GM12878 (cell line): ENCODE results near the gene CAMK2B. TPM values are rescaled to one million over a fixed set of nuclear protein-coding genes. Genes with fewer than 3 reads are reported as not detected.

Experiments
- ATAC-seq: fragments of 200-7000 bp; cut with Tn5 transposase; 3 replicates; pipeline ENCODE4 v1.9.1; 2020; ENCODE audit warnings: mild to moderate bottlenecking, moderate library complexity
- BruUV-seq: library from RNA; stranded (reverse); fragments of 400-500 nt; replicated peaks from 2 replicates; lab custom pipeline; 2021; lab: Mats Ljungman, UMichigan
- CTCF ChIA-PET: fragments of 300-600 bp; sonication (Branson Sonifier 250); formaldehyde crosslinking; extraction: SDS; loops from one replicate; lab custom pipeline; 2021; ENCODE audit warnings: inconsistent platforms; lab: Yijun Ruan, JAX
- POLR2A ChIA-PET: fragments of 350-600 bp; formaldehyde crosslinking; extraction: SDS; loops from one replicate; lab custom pipeline; 2021; ENCODE audit warnings: inconsistent platforms; lab: Charles Lee
- RAD21 ChIA-PET: fragments of 300-600 bp; sonication (Branson Sonifier 250); formaldehyde crosslinking; loops from one replicate; lab custom pipeline; 2023; ENCODE audit warnings: antibody characterized with exemption; ENCODE audit not compliant: unreplicated experiment; lab: Charles Lee
- SMC1A ChIA-PET: fragments of 300-600 bp; sonication (Branson Sonifier 250); formaldehyde crosslinking; loops from one replicate; lab custom pipeline; 2023; ENCODE audit not compliant: unreplicated experiment, uncharacterized antibody; lab: Charles Lee
- DNase-seq: peaks from one replicate; pipeline ENCODE4 v3.0.0-alpha.2; 2011; ENCODE audit warnings: low read depth, low spot score
- FAIRE-seq: peaks from 3 replicates; lab custom pipeline; 2011; peaks lifted over from hg19 to GRCh38; lab: Jason Lieb, UNC
- H2AFZ ChIP-seq: 2 replicates; pipeline ENCODE4 v1.6.0; 2011; ENCODE audit warnings: low read depth, low read length, control low read depth; ENCODE audit not compliant: control insufficient read depth
- H3K27ac ChIP-seq: 2 replicates; pipeline ENCODE4 v1.5.1; 2011; ENCODE audit warnings: control low read depth; ENCODE audit not compliant: control insufficient read depth, insufficient read depth
- H3K27me3 ChIP-seq, 2 experiments: replicated peaks in 1 of 2; 2 replicates each; pipeline versions ENCODE4 v1.6.0 to v1.6.1; 2011; ENCODE audit warnings: low read length in 1 of 2; ENCODE audit not compliant: control insufficient read depth in 2 of 2, insufficient read depth in 2 of 2
- H3K36me3 ChIP-seq, 2 experiments: 2 replicates each; pipeline ENCODE4 v1.5.1; 2011; ENCODE audit warnings: low read length in 1 of 2; ENCODE audit not compliant: control insufficient read depth in 2 of 2, insufficient read depth in 2 of 2
- H3K4me1 ChIP-seq: 2 replicates; pipeline ENCODE4 v1.6.1; 2011; ENCODE audit warnings: mild to moderate bottlenecking, low read length, moderate library complexity, mixed read lengths; ENCODE audit not compliant: control insufficient read depth, insufficient read depth
- H3K4me2 ChIP-seq: 2 replicates; pipeline ENCODE4 v1.6.0; 2011; ENCODE audit warnings: control low read depth; ENCODE audit not compliant: control insufficient read depth, insufficient read depth
- H3K4me3 ChIP-seq: fragments of 200-600 bp; sonication (generic); 2 replicates; pipeline ENCODE4 v1.5.1; 2016
- H3K79me2 ChIP-seq: 2 replicates; pipeline ENCODE4 v1.6.0; 2011; ENCODE audit warnings: low read length; ENCODE audit not compliant: control insufficient read depth, insufficient read depth
- H3K9ac ChIP-seq: 2 replicates; pipeline ENCODE4 v1.8.0; 2011; ENCODE audit warnings: low read length, control low read depth, mixed read lengths; ENCODE audit not compliant: control insufficient read depth, insufficient read depth
- H3K9me3 ChIP-seq: replicated peaks from 3 replicates; pipeline ENCODE4 v1.5.1; 2011; ENCODE audit warnings: mild to moderate bottlenecking, low read length; ENCODE audit not compliant: control insufficient read depth, insufficient read depth
- H4K20me1 ChIP-seq: 2 replicates; pipeline ENCODE4 v1.6.0; 2011; ENCODE audit not compliant: control insufficient read depth, insufficient read depth
- DPF2 ChIP-seq: fragments of 450-650 bp; IDR thresholded peaks from 2 replicates; pipeline ENCODE4 v1.6.1; 2017; ENCODE audit warnings: mild to moderate bottlenecking
- FOXK2 ChIP-seq: fragments of 450-650 bp; IDR thresholded peaks from 2 replicates; pipeline ENCODE4 v1.6.1; 2017; ENCODE audit warnings: mild to moderate bottlenecking, moderate library complexity
- FOXM1 ChIP-seq: IDR thresholded peaks from 2 replicates; pipeline ENCODE4 v1.6.1; 2012; ENCODE audit warnings: low read depth, mild to moderate bottlenecking, inconsistent platforms, low read length, moderate library complexity
- NRF1 ChIP-seq: conservative IDR thresholded peaks from 2 replicates; pipeline ENCODE4 v1.6.1; 2011; ENCODE audit warnings: mild to moderate bottlenecking, low read depth, low read length, improper control_type of control experiment
- POLR2AphosphoS5 ChIP-seq: IDR thresholded peaks from 2 replicates; pipeline ENCODE4 v1.6.1; 2011; ENCODE audit warnings: mild to moderate bottlenecking, low read length, inconsistent platforms
- RBBP5 ChIP-seq: fragments of 200-600 bp; sonication (generic); conservative IDR thresholded peaks from 2 replicates; pipeline ENCODE4 v1.6.1; 2016
- SMAD1 ChIP-seq: fragments of 450-650 bp; IDR thresholded peaks from 2 replicates; pipeline ENCODE4 v1.6.1; 2018; ENCODE audit warnings: mild to moderate bottlenecking, low read depth; ENCODE audit not compliant: partially characterized antibody
- TCF3 ChIP-seq: IDR thresholded peaks from 2 replicates; pipeline ENCODE4 v1.6.1; 2012; ENCODE audit warnings: low read depth, mild to moderate bottlenecking, low read length, borderline replicate concordance; ENCODE audit not compliant: insufficient read depth
- YY1 ChIP-seq: IDR thresholded peaks from 2 replicates; pipeline ENCODE4 v1.6.1; 2011; ENCODE audit warnings: low read depth, mild to moderate bottlenecking, low read length
- WGBS: methylation state at CpG from one replicate; pipeline ENCODE4 v1.1.6; 2016; ENCODE audit warnings: low lambda C conversion rate; ENCODE audit not compliant: insufficient replicate concordance, insufficient coverage; ENCODE audit errors: missing lambda C conversion rate; 5-methylcytosine and 5-hydroxymethylcytosine counted together
- in situ Hi-C: fragments of 300-500 bp; cut with MboI; formaldehyde crosslinking; loops from 9 replicates; pipeline ENCODE4 v1.14.3; 2018; ENCODE audit warnings: mixed read lengths
- intact Hi-C: fragments of 100-400 bp; cut with micrococcal nuclease; formaldehyde crosslinking; loops from one replicate; pipeline ENCODE4 v1.14.2; 2022; ENCODE audit not compliant: unreplicated experiment
- polyA plus RNA-seq, 11 experiments: library from polyadenylated mRNA; depleted of rRNA in 4 of 11; unstranded in 6 of 11; stranded (reverse) in 5 of 11; fragments of >200 nt; fragmentation: Nextera tagmentation in 4 of 11; fragmentation: Illumina TruSeq in 1 of 11; extraction: Ambion mirVana in 4 of 11; extraction: Trizol in 1 of 11; gene quantifications; 1 replicate in 1 of 11; 2 replicates in 10 of 11; pipeline versions ENCODE4 v1.2.1 to v1.2.3, GENCODE V29; 2011 to 2016; ENCODE audit warnings: inconsistent platforms in 2 of 11, missing spikeins in 2 of 11, low read depth in 1 of 11
- total RNA-seq, 4 experiments: library from RNA; depleted of rRNA in 3 of 4; stranded (reverse); fragments of >200 nt in 3 of 4; fragmentation: Illumina TruSeq in 1 of 4; extraction: Trizol in 1 of 4; gene quantifications; 2 replicates each; pipeline versions ENCODE4 v1.2.1 to v1.2.3, GENCODE V29; 2013 to 2021
- TF ChIP-seq, protein P1 (sequence below): IDR thresholded peaks from 2 replicates; pipeline ENCODE4 v1.6.1; 2011; ENCODE audit warnings: mild to moderate bottlenecking, low read depth, low read length, moderate library complexity; ENCODE audit not compliant: insufficient replicate concordance
- TF ChIP-seq, protein P2 (sequence below): fragments of 450-650 bp; formaldehyde crosslinking; IDR thresholded peaks from 2 replicates; pipeline ENCODE4 v1.4.0; 2022; ENCODE audit warnings: mild to moderate bottlenecking, moderate library complexity
- TF ChIP-seq, protein P3 (sequence below): fragments of 150-350 bp; IDR thresholded peaks from 2 replicates; pipeline ENCODE4 v1.6.1; 2014; ENCODE audit warnings: mild to moderate bottlenecking, low read depth, low read length
- TF ChIP-seq, protein P4 (sequence below): fragments of 450-650 bp; IDR thresholded peaks from 2 replicates; pipeline ENCODE4 v1.6.1; 2016; ENCODE audit warnings: mild to moderate bottlenecking
- TF ChIP-seq, protein P5 (sequence below): fragments of 450-650 bp; IDR thresholded peaks from 2 replicates; pipeline ENCODE4 v1.6.1; 2017; ENCODE audit warnings: low read depth, mild to moderate bottlenecking, moderate library complexity

CAMK2B gene
- total and polyA plus RNA-seq, 10 of the 15 experiments (the other 5 are each of a cell fraction or from before 2014, with no cell fraction given), result 0.06 to 0.23 (median 0.11) TPM; not detected in 5

DNA sequence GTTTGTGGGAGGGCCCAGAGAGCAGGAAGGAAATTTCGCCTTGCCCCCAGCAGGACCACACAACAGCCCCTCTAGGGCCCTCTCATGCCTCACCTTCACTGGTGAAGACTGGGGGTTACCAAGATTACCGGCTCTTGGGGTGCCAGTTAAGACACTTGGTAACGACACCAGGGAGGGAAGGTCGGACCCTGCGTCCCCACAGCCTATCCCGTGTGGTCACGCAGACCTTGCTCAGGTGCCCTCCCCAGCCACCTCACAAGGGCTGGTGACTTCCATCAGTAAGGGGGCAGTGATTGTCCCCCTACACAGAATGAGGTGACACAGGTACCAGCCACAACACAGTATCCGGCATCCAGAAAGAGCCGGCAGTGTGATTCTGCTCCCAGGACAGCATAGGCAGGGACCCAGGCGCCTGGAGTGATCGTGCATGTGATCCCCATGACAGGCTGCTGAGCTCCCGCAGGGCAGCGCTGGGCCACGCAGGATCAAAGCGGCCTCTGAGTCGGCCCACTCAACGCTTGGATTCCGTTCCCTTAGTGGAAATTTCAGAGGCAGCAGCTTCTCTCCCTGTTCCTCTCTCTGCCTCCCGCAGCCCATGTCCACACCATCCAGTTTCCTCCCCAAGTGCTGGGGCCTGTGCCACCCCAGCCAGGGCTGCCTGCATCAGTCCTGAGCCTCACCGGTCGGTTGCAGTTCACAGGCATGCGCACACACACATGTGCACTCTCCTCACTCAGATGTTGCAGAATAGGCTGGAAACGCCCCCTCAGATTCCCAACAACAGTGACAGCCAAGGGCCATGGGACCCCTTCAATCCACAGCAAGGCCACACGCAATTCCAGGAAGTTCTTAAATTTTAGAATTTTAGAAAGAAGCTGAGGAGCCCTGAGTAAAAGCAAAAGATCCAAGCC lies 35.8 kb downstream of the CAMK2B start:
- FAIRE-seq, result no peak
- Histone ChIP-seq H3K9ac (no peak overlapping the region), H3K4me1 (no peaks in the 10 kb centered on the region), H3K4me2 (no peak overlapping the region), H2AFZ (no peak overlapping the region), H3K36me3 (no peaks in the 10 kb centered on the region), H3K27me3 (peaks cover 0 to 6% of the 10 kb centered on the region in 2 experiments; a peak in 3 of 4 replicates), H3K27ac (no peak overlapping the region), H3K9me3 (no peaks in the 10 kb centered on the region), H3K4me3 (no peak overlapping the region), H3K79me2 (no peaks in the 10 kb centered on the region), H4K20me1 (no peaks in the 10 kb centered on the region)
- ATAC-seq, result no peak
- in situ Hi-C loops (no loop called here), intact Hi-C loops (no loop called here)
- DNase-seq, result no peak
- no TSS peak for BruUV-seq
- ChIA-PET RAD21 (interaction anchor here (1.3 kb wide), 1 partner anchor 49 kb away, joined by 3 read pairs; no protein-coding TSS in a partner anchor), POLR2A (no interaction called here), SMC1A (no interaction called here), CTCF (no interaction called here)
- 55% methylated on average over 24 of the region's 24 CpGs for WGBS
- TF ChIP-seq, protein P1, sequence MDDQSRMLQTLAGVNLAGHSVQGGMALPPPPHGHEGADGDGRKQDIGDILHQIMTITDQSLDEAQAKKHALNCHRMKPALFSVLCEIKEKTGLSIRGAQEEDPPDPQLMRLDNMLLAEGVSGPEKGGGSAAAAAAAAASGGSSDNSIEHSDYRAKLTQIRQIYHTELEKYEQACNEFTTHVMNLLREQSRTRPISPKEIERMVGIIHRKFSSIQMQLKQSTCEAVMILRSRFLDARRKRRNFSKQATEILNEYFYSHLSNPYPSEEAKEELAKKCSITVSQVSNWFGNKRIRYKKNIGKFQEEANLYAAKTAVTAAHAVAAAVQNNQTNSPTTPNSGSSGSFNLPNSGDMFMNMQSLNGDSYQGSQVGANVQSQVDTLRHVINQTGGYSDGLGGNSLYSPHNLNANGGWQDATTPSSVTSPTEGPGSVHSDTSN, result no peak
- TF ChIP-seq YY1 (no peak), RBBP5 (no peak), TCF3 (no peak), FOXK2 (no peak), FOXM1 (no peak), DPF2 (no peak), POLR2AphosphoS5 (no peak), SMAD1 (no peak), NRF1 (no peak)
- TF ChIP-seq, protein P2, sequence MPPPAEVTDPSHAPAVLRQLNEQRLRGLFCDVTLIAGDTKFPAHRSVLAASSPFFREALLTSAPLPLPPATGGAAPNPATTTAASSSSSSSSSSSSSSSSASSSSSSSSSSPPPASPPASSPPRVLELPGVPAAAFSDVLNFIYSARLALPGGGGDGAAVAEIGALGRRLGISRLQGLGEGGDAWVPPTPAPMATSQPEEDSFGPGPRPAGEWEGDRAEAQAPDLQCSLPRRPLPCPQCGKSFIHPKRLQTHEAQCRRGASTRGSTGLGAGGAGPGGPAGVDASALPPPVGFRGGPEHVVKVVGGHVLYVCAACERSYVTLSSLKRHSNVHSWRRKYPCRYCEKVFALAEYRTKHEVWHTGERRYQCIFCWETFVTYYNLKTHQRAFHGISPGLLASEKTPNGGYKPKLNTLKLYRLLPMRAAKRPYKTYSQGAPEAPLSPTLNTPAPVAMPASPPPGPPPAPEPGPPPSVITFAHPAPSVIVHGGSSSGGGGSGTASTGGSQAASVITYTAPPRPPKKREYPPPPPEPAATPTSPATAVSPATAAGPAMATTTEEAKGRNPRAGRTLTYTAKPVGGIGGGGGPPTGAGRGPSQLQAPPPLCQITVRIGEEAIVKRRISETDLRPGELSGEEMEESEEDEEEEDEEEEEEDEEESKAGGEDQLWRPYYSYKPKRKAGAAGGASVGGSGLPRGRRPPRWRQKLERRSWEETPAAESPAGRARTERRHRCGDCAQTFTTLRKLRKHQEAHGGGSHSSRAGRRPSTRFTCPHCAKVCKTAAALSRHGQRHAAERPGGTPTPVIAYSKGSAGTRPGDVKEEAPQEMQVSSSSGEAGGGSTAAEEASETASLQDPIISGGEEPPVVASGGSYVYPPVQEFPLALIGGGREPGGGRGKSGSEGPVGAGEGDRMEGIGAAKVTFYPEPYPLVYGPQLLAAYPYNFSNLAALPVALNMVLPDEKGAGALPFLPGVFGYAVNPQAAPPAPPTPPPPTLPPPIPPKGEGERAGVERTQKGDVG (CRISPR knock-in tag), result no peak
- TF ChIP-seq, protein P3, sequence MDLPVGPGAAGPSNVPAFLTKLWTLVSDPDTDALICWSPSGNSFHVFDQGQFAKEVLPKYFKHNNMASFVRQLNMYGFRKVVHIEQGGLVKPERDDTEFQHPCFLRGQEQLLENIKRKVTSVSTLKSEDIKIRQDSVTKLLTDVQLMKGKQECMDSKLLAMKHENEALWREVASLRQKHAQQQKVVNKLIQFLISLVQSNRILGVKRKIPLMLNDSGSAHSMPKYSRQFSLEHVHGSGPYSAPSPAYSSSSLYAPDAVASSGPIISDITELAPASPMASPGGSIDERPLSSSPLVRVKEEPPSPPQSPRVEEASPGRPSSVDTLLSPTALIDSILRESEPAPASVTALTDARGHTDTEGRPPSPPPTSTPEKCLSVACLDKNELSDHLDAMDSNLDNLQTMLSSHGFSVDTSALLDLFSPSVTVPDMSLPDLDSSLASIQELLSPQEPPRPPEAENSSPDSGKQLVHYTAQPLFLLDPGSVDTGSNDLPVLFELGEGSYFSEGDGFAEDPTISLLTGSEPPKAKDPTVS, result no peak
- TF ChIP-seq, protein P4, sequence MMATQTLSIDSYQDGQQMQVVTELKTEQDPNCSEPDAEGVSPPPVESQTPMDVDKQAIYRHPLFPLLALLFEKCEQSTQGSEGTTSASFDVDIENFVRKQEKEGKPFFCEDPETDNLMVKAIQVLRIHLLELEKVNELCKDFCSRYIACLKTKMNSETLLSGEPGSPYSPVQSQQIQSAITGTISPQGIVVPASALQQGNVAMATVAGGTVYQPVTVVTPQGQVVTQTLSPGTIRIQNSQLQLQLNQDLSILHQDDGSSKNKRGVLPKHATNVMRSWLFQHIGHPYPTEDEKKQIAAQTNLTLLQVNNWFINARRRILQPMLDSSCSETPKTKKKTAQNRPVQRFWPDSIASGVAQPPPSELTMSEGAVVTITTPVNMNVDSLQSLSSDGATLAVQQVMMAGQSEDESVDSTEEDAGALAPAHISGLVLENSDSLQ, result no peak
- TF ChIP-seq, protein P5, sequence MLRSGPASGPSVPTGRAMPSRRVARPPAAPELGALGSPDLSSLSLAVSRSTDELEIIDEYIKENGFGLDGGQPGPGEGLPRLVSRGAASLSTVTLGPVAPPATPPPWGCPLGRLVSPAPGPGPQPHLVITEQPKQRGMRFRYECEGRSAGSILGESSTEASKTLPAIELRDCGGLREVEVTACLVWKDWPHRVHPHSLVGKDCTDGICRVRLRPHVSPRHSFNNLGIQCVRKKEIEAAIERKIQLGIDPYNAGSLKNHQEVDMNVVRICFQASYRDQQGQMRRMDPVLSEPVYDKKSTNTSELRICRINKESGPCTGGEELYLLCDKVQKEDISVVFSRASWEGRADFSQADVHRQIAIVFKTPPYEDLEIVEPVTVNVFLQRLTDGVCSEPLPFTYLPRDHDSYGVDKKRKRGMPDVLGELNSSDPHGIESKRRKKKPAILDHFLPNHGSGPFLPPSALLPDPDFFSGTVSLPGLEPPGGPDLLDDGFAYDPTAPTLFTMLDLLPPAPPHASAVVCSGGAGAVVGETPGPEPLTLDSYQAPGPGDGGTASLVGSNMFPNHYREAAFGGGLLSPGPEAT, result no peak
